ENCODE results near the gene TCEAL8. TPM values are rescaled to one million over a fixed set of nuclear protein-coding genes. Genes with fewer than 3 reads are reported as not detected.
A peak's percentile ranks its signal among the peaks of the same experiment; 100 is the strongest.

TCEAL8 gene
- total and polyA plus RNA-seq, 11 donors, result 38.2 to 60.1 (median 50.9) TPM

GRCh38 chrX:103279624-103280023 lies 24.7 kb upstream of the TCEAL8 start:
- intact Hi-C loops (cut with DNase I), result no loop called here
- no peaks in the 10 kb centered on the region for H3K36me3 ChIP-seq
- H3K27me3 ChIP-seq, result peaks cover 0 to 44% (median 0%) of the 10 kb centered on the region in 9 donors
- no peak overlapping the region for H3K27ac ChIP-seq
- ATAC-seq (no peak), DNase-seq (no peak)
- TF ChIP-seq POLR2A (IDR thresholded peaks at IDR 0.05) (no peak), CTCF (IDR thresholded peaks at IDR 0.05) (no peak)
- H3K4me1 ChIP-seq, result peaks cover 0 to 5% (median 0%) of the 10 kb centered on the region in 12 donors
- H3K4me3 ChIP-seq, result no peak overlapping the region
- WGBS, 4 donors, result 62 to 87% (median 78%) methylated on average over 1 of the region's 1 CpG
- no peaks in the 10 kb centered on the region for H3K9me3 ChIP-seq

GRCh38 chrX:103276581-103277002 lies 21.6 kb upstream of the TCEAL8 start, which contains the start of gene TCEAL5:
Gene TCEAL5, minus strand, starts transcription at chrX:103276750. Its CDS starts 2,187 bp downstream, at chrX:103274563.
- no peak for TF ChIP-seq POLR2A (IDR thresholded peaks at IDR 0.05)
- DNase-seq, result peak in 1 of 5 donors; percentile 5
- intact Hi-C loops (cut with DNase I), result no loop called here
- H3K27me3 ChIP-seq, result peaks cover 0 to 55% (median 0%) of the 10 kb centered on the region in 9 donors
- H3K27ac ChIP-seq, result no peak within 1 kb of the TSS
- no peaks in the 10 kb centered on the region for H3K9me3 ChIP-seq
- peak within 1 kb of the TSS in 8 of 12 donors; percentile 15 to 38 (median 23) for H3K4me3 ChIP-seq
- ATAC-seq, result no peak
- H3K4me1 ChIP-seq, result peaks cover 0 to 5% (median 0%) of the 10 kb centered on the region in 12 donors
- WGBS, 4 donors, result 3 to 26% (median 12%) methylated on average over 16 to 17 of the region's 17 CpGs
- no peaks in the 10 kb centered on the region for H3K36me3 ChIP-seq

DNA sequence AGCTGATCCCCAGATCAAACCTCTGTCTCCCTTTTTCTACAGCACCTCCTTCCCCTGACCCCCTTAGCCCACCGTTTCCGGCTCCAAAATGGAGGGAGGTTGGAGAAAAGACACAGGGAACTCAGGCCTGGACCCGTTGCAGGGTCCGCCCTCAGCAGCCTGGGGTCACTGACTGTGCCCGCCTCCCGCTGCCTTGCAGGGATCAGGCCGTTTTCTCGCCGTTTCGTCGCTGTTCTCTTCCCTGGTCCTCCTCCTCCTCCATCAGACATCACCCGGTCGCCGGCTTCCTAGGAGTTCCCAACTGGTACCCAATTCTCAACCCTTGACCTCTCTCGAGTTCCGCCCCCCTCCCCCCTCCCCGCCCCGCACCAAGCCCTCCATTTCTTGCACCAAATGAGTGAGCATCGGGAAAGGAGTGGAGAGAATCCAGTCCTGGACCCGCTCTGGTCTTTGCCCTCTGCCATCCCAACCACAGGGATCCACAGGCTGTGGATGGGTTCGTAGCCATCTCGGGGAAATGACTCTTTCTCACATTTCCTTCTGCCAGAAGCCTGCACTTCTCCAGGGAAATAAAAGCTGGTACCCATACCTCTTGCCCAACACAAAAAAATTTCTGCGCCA lies 21.1 kb upstream of the TCEAL8 start:
- DNase-seq, result no peak
- TF ChIP-seq POLR2A (IDR thresholded peaks at IDR 0.05) (no peak), CTCF (IDR thresholded peaks at IDR 0.05) (no peak)
- H3K27ac ChIP-seq, result no peak overlapping the region
- 7 to 43% (median 24%) methylated on average over 23 of the region's 23 CpGs for WGBS, 4 donors
- H3K9me3 ChIP-seq, result no peaks in the 10 kb centered on the region
- peaks cover 0 to 57% (median 0%) of the 10 kb centered on the region in 9 donors for H3K27me3 ChIP-seq
- intact Hi-C loops (cut with DNase I), result no loop called here
- no peak for ATAC-seq
- peak overlapping the region in 8 of 12 donors; percentile 15 to 38 (median 23) for H3K4me3 ChIP-seq
- H3K36me3 ChIP-seq, result no peaks in the 10 kb centered on the region
- peaks cover 0 to 5% (median 0%) of the 10 kb centered on the region in 12 donors for H3K4me1 ChIP-seq

DNA sequence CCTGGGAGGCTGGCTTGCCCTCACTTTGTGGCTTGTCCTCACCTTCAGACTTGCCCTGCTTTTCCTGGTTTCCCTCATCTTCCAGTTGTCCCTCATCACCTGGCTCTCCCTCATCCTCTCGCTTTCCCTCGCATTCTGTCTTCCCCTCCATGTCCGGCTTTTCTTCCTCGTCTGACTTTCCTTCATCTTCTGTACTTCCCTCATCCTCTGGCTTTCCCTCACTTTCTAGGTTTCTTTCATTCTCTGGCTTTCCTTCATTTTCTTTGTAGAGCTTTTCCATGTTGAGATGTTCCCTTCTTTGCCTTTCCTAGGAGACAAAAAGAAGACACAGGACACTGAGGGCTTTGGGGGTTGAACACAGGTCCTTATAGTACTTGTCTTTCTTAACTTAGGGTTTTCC lies 19.3 kb upstream of the TCEAL8 start:
- Histone ChIP-seq H3K27me3 (peaks cover 0 to 59% (median 0%) of the 10 kb centered on the region in 9 donors), H3K27ac (no peak overlapping the region), H3K4me3 (no peak overlapping the region), H3K36me3 (no peaks in the 10 kb centered on the region), H3K4me1 (peaks cover 0 to 5% (median 0%) of the 10 kb centered on the region in 12 donors), H3K9me3 (no peaks in the 10 kb centered on the region)
- intact Hi-C loops (cut with DNase I), result no loop called here
- DNase-seq (no peak), ATAC-seq (no peak)
- TF ChIP-seq POLR2A (IDR thresholded peaks at IDR 0.05) (no peak), CTCF (IDR thresholded peaks at IDR 0.05) (no peak)
- WGBS, 4 donors, result 79 to 94% (median 91%) methylated on average over 4 of the region's 4 CpGs
